ENCODE results near the gene NUP93. TPM values are rescaled to one million over a fixed set of nuclear protein-coding genes. Genes with fewer than 3 reads are reported as not detected.
"Not testable (repeated sequence)": the region's sequence is repeated elsewhere in the genome, so short reads cannot be mapped to it uniquely, and the experiment has no call there.

NUP93 gene
- total RNA-seq, 1 donor from 2014 or later, result 111 TPM

GRCh38 chr16:56789360-56789759, 59.4 kb downstream of the NUP93 start:
- CTCF ChIA-PET, result no interaction called here
- ATAC-seq (ENCODE audit: low read depth) (no peak), DNase-seq (no peak)
- no peaks in the 10 kb centered on the region for H3K27me3 Mint-ChIP-seq
- TF ChIP-seq CTCF (IDR thresholded peaks at IDR 0.05), result no peak
- intact Hi-C loops (cut with micrococcal nuclease), result no loop called here
- no peaks in the 10 kb centered on the region for H3K9me3 Mint-ChIP-seq
- H3K4me3 Mint-ChIP-seq, result no peak overlapping the region
- H3K4me1 Mint-ChIP-seq, result peaks cover 2% of the 10 kb centered on the region
- no peak overlapping the region for H3K27ac Mint-ChIP-seq
- POLR2A ChIA-PET, result interaction anchor here (0.6 kb wide), 1 partner anchor 328 kb away, joined by 5 read pairs; no protein-coding TSS in a partner anchor
- H3K36me3 Mint-ChIP-seq (ENCODE audit: low read depth), result peaks cover 4% of the 10 kb centered on the region

GRCh38 chr16:56792967-56793366, 63.0 kb downstream of the NUP93 start:
- intact Hi-C loops (cut with micrococcal nuclease), result loop anchor here (1.0 kb wide), 2 partner anchors 253 to 375 kb away; no protein-coding TSS in a partner anchor
- Mint-ChIP-seq H3K9me3 (no peaks in the 10 kb centered on the region), H3K36me3 (ENCODE audit: low read depth) (peaks cover 2% of the 10 kb centered on the region), H3K4me1 (peaks cover 2% of the 10 kb centered on the region), H3K4me3 (no peak overlapping the region), H3K27ac (no peak overlapping the region), H3K27me3 (no peaks in the 10 kb centered on the region)
- ATAC-seq (ENCODE audit: low read depth) (no peak), DNase-seq (no peak)
- CTCF ChIA-PET, result interaction anchor here (0.7 to 1.6 kb wide), 4 partner anchors 9 to 624 kb away, joined by 3 to 4 read pairs (median 3); no protein-coding TSS in a partner anchor
- POLR2A ChIA-PET, result interaction anchor here (1.0 kb wide), 1 partner anchor 149 kb away, joined by 3 read pairs; no protein-coding TSS in a partner anchor
- no peak for TF ChIP-seq CTCF (IDR thresholded peaks at IDR 0.05)

- no peak for ATAC-seq (ENCODE audit: low read depth)
- Mint-ChIP-seq H3K4me1 (peaks cover 2% of the 10 kb centered on the region), H3K36me3 (ENCODE audit: low read depth) (peaks cover 7% of the 10 kb centered on the region), H3K27ac (no peak overlapping the region), H3K27me3 (no peaks in the 10 kb centered on the region), H3K9me3 (no peaks in the 10 kb centered on the region), H3K4me3 (no peak overlapping the region)
- ChIA-PET CTCF (interaction anchor here (0.7 to 1.6 kb wide), 4 partner anchors 9 to 624 kb away, joined by 3 to 4 read pairs (median 3); no protein-coding TSS in a partner anchor), POLR2A (interaction anchor here (1.0 kb wide), 1 partner anchor 148 kb away, joined by 3 read pairs; no protein-coding TSS in a partner anchor)
- no peak for TF ChIP-seq CTCF (IDR thresholded peaks at IDR 0.05)
- no peak for DNase-seq
- intact Hi-C loops (cut with micrococcal nuclease), result loop anchor here (1.0 kb wide), 2 partner anchors 253 to 375 kb away; no protein-coding TSS in a partner anchor
Observed at GRCh38 chr16:56793492-56793891, 63.6 kb downstream of the NUP93 start.

- TF ChIP-seq CTCF (IDR thresholded peaks at IDR 0.05), result no peak
- no peak for ATAC-seq (ENCODE audit: low read depth)
- ChIA-PET POLR2A (interaction anchor here (0.6 kb wide), 1 partner anchor 659 kb away, joined by 4 read pairs; no protein-coding TSS in a partner anchor), CTCF (no interaction called here)
- Mint-ChIP-seq H3K36me3 (ENCODE audit: low read depth) (peaks cover 15% of the 10 kb centered on the region), H3K27ac (no peak overlapping the region), H3K9me3 (no peaks in the 10 kb centered on the region), H3K4me1 (peaks cover 2% of the 10 kb centered on the region), H3K27me3 (no peaks in the 10 kb centered on the region), H3K4me3 (no peak overlapping the region)
- no peak for DNase-seq
- intact Hi-C loops (cut with micrococcal nuclease), result no loop called here
Observed at GRCh38 chr16:56795011-56795410, 65.1 kb downstream of the NUP93 start.

- not testable (repeated sequence) for H3K9me3 Mint-ChIP-seq
Observed at GRCh38 chr16:56797038-56797437, 67.1 kb downstream of the NUP93 start.

More at GRCh38 chr16:56797038-56797437, 67.1 kb downstream of the NUP93 start:
- H3K27me3 Mint-ChIP-seq; H3K27ac Mint-ChIP-seq; H3K4me1 Mint-ChIP-seq; CTCF ChIA-PET; POLR2A ChIA-PET; DNase-seq; ATAC-seq (ENCODE audit: low read depth); H3K4me3 Mint-ChIP-seq; intact Hi-C loops (cut with micrococcal nuclease): not testable (repeated sequence)
- peaks cover 15% of the 10 kb centered on the region for H3K36me3 Mint-ChIP-seq (ENCODE audit: low read depth)
